Fibroblast of villous mesenchyme (primary cell): ENCODE measurements around the gene MAP3K2. TPM values are rescaled to one million over a fixed set of nuclear protein-coding genes. Genes with fewer than 3 reads are reported as not detected.

Source experiments
- DNase-seq: peaks from one replicate; pipeline ENCODE4 v3.0.0-alpha.2; 2010; ENCODE audit warnings: low read depth
- H3K4me3 ChIP-seq: 2 replicates; pipeline ENCODE4 v1.5.1; 2011; ENCODE audit warnings: low read depth, mild to moderate bottlenecking, low read length
- CTCF ChIP-seq: IDR thresholded peaks from 2 replicates; pipeline ENCODE4 v1.5.1; 2012; ENCODE audit warnings: low read depth, mild to moderate bottlenecking, low read length; ENCODE audit not compliant: insufficient read depth
- total RNA-seq: library from RNA; depleted of rRNA; stranded (reverse); fragments of >200 nt; gene quantifications from 2 replicates; pipeline ENCODE4 v1.2.3, GENCODE V29; 2012

The MAP3K2 gene
- total RNA-seq, 1 donor: 38.4 TPM

GRCh38 chr2:127405255-127405610 is 17.5 kb upstream of the MAP3K2 start:
- no peak for TF ChIP-seq CTCF
- no peak for DNase-seq
- H3K4me3 ChIP-seq: no peak overlapping the region

- no peak for DNase-seq
- TF ChIP-seq CTCF: no peak
Measured at GRCh38 chr2:127404466-127405254, 16.9 kb upstream of the MAP3K2 start.

GRCh38 chr2:127403460-127403859 is 15.7 kb upstream of the MAP3K2 start:
- TF ChIP-seq CTCF: no peak
- no peak for DNase-seq
- H3K4me3 ChIP-seq: no peak overlapping the region

More at GRCh38 chr2:127404466-127405254, 16.9 kb upstream of the MAP3K2 start:
- H3K4me3 ChIP-seq: no peak overlapping the region

- DNase-seq: no peak
- no peak overlapping the region for H3K4me3 ChIP-seq
- no peak for TF ChIP-seq CTCF
Measured at GRCh38 chr2:127401757-127402695, 14.3 kb upstream of the MAP3K2 start.

- no peak for TF ChIP-seq CTCF
- no peak overlapping the region for H3K4me3 ChIP-seq
- DNase-seq: peak; percentile 72
Measured at GRCh38 chr2:127400897-127401756, 13.4 kb upstream of the MAP3K2 start.

- no peak for TF ChIP-seq CTCF
- H3K4me3 ChIP-seq: no peak overlapping the region
- no peak for DNase-seq
Measured at GRCh38 chr2:127400533-127400896, 12.7 kb upstream of the MAP3K2 start.
